K562 (cell line): Measurements from ENCODE around the gene FYB1. TPM values are rescaled to one million over a fixed set of nuclear protein-coding genes. Genes with fewer than 3 reads are reported as not detected.

Experiments
- ATAC-seq: fragments of 200-7000 bp; cut with Tn5 transposase; 3 replicates; pipeline ENCODE4 v1.9.1; 2020; ENCODE audit warnings: moderate library complexity
- BruUV-seq: library from RNA; stranded (reverse); fragments of 400-500 nt; replicated peaks from 2 replicates; lab custom pipeline; 2021; lab: Mats Ljungman, UMichigan
- CTCF ChIA-PET: fragments of 300-600 bp; formaldehyde crosslinking; extraction: SDS; loops from one replicate; lab custom pipeline; 2021; ENCODE audit warnings: low intra/inter-chr PET ratio; lab: Yijun Ruan, JAX
- POLR2A ChIA-PET: fragments of 300-600, 350-650 bp; sonication (Branson Sonifier 250); formaldehyde crosslinking; extraction: SDS; loops from one replicate; lab custom pipeline; 2021; ENCODE audit warnings: antibody characterized with exemption, inconsistent platforms; lab: Yijun Ruan, JAX
- DNase-seq, 4 experiments: peaks; one replicate each; pipeline versions ENCODE4 v3.0.0 to v3.0.0-alpha.2; 2011 to 2018; ENCODE audit warnings: low spot score in 3 of 4, mixed read lengths in 3 of 4; ENCODE audit errors: extremely low read depth in 1 of 4
- FAIRE-seq: peaks from 2 replicates; lab custom pipeline; 2011; peaks lifted over from hg19 to GRCh38; lab: Jason Lieb, UNC
- H2AFZ ChIP-seq: 2 replicates; pipeline ENCODE4 v1.6.0; 2011; ENCODE audit warnings: low read depth, low read length, control low read depth, inconsistent platforms
- H3K27ac ChIP-seq: fragments of 200-600 bp; 3 replicates; pipeline ENCODE4 v1.8.0; 2011; ENCODE audit warnings: low read depth, mild to moderate bottlenecking, control low read depth, inconsistent platforms, low read length, moderate library complexity, mixed read lengths; ENCODE audit errors: extremely low read depth
- H3K27me3 ChIP-seq, 2 experiments: fragments of 300-600 bp in 1 of 2; 2 replicates in 1 of 2; 3 replicates in 1 of 2; pipeline versions ENCODE4 v1.6.0 to v1.8.0; 2011; ENCODE audit warnings: inconsistent platforms in 2 of 2, low read length in 2 of 2, mild to moderate bottlenecking in 1 of 2, mixed read lengths in 1 of 2, moderate library complexity in 1 of 2; ENCODE audit not compliant: control insufficient read depth in 2 of 2, insufficient read depth in 2 of 2
- H3K36me3 ChIP-seq: fragments of 300-600 bp; 3 replicates; pipeline ENCODE4 v1.8.0; 2011; ENCODE audit warnings: mild to moderate bottlenecking, low read length, inconsistent platforms; ENCODE audit not compliant: control insufficient read depth, insufficient read depth
- H3K4me1 ChIP-seq, 2 experiments: fragments of 200-600 bp in 1 of 2; replicated peaks in 1 of 2; 2 replicates in 1 of 2; 3 replicates in 1 of 2; pipeline versions ENCODE4 v1.5.1 to v1.8.0; 2011; ENCODE audit warnings: inconsistent platforms in 2 of 2, low read length in 2 of 2, mild to moderate bottlenecking in 1 of 2, mixed read lengths in 1 of 2, moderate library complexity in 1 of 2; ENCODE audit not compliant: control insufficient read depth in 2 of 2, insufficient read depth in 2 of 2
- H3K4me2 ChIP-seq: 2 replicates; pipeline ENCODE4 v1.6.1; 2011; ENCODE audit warnings: low read length, control low read depth, inconsistent platforms, mixed read lengths; ENCODE audit not compliant: insufficient read depth
- H3K4me3 ChIP-seq: fragments of 200-600 bp; sonication (generic), shearing (Covaris generic); 2 replicates; pipeline ENCODE4 v1.5.1; 2016; ENCODE audit warnings: control low read depth, inconsistent platforms
- H3K79me2 ChIP-seq: fragments of 200-600 bp; 3 replicates; pipeline ENCODE4 v1.8.0; 2011; ENCODE audit warnings: low read length, inconsistent platforms; ENCODE audit not compliant: control insufficient read depth, insufficient read depth
- H3K9ac ChIP-seq, 2 experiments: 2 replicates each; pipeline versions ENCODE4 v1.6.0 to v1.6.1; 2011; ENCODE audit warnings: low read depth in 2 of 2, low read length in 2 of 2, control low read depth in 1 of 2, inconsistent platforms in 1 of 2, mild to moderate bottlenecking in 1 of 2, mixed read lengths in 1 of 2; ENCODE audit not compliant: insufficient read depth in 1 of 2
- H3K9me1 ChIP-seq: one replicate; pipeline ENCODE4 v1.6.0; 2011; ENCODE audit warnings: inconsistent platforms, mild to moderate bottlenecking, low read length, moderate library complexity; ENCODE audit not compliant: control insufficient read depth, insufficient read depth
- H3K9me3 ChIP-seq: replicated peaks from 2 replicates; pipeline ENCODE4 v1.5.1; 2011; ENCODE audit warnings: low read depth, low read length, inconsistent platforms; ENCODE audit not compliant: control insufficient read depth, insufficient read depth
- H4K20me1 ChIP-seq: replicated peaks from 2 replicates; pipeline ENCODE4 v1.6.1; 2011; ENCODE audit warnings: low read length, inconsistent platforms, mixed read lengths; ENCODE audit not compliant: control insufficient read depth, insufficient read depth
- CEBPB ChIP-seq: fragments of 450-650 bp; IDR thresholded peaks from 2 replicates; pipeline ENCODE4 v1.6.1; 2016; ENCODE audit warnings: missing genetic modification characterization, missing compliant biosample characterization
- SIX5 ChIP-seq, 2 experiments: IDR thresholded peaks; 2 replicates each; pipeline ENCODE4 v1.6.1; 2011; ENCODE audit warnings: low read length in 2 of 2, borderline replicate concordance in 1 of 2, low read depth in 1 of 2, mild to moderate bottlenecking in 1 of 2, moderate library complexity in 1 of 2; ENCODE audit not compliant: insufficient read depth in 1 of 2
- ZKSCAN1 ChIP-seq: fragments of 150-350 bp; IDR thresholded peaks from 2 replicates; pipeline ENCODE4 v1.6.1; 2016; ENCODE audit warnings: low read depth, low read length
- WGBS: fragments of 100-300 bp; shearing (Covaris generic); methylation state at CpG from one replicate; pipeline ENCODE4 v1.1.6; 2016; ENCODE audit warnings: low coverage, mixed read lengths; ENCODE audit not compliant: insufficient coverage; ENCODE audit errors: missing lambda C conversion rate; 5-methylcytosine and 5-hydroxymethylcytosine counted together
- in situ Hi-C: fragments of 300-500 bp; cut with MboI; formaldehyde crosslinking; loops from 4 replicates; pipeline ENCODE4 v1.15.0; 2018; ENCODE audit warnings: inconsistent platforms, mixed read lengths
- intact Hi-C: fragments of 100-400 bp; cut with micrococcal nuclease; formaldehyde crosslinking; loops from 2 replicates; pipeline ENCODE4 v1.14.2; 2022
- polyA plus RNA-seq, 8 experiments: library from polyadenylated mRNA; depleted of rRNA in 4 of 8; stranded (reverse) in 5 of 8; unstranded in 3 of 8; fragments of >200 nt; fragmentation: Nextera tagmentation in 2 of 8; fragmentation: Illumina TruSeq in 1 of 8; extraction: Ambion mirVana in 2 of 8; extraction: Trizol in 1 of 8; gene quantifications; 2 replicates each; pipeline versions ENCODE4 v1.2.1 to v1.2.3, GENCODE V29; 2011 to 2014; ENCODE audit warnings: inconsistent platforms in 1 of 8, missing spikeins in 1 of 8
- total RNA-seq, 7 experiments: library from RNA; depleted of rRNA in 6 of 7; stranded (reverse); fragments of >200 nt in 6 of 7; fragmentation: Illumina TruSeq in 2 of 7; extraction: Trizol in 2 of 7; gene quantifications; 2 replicates each; pipeline versions ENCODE4 v1.2.1 to v1.2.3, GENCODE V29; 2011 to 2021; ENCODE audit warnings: low replicate concordance in 1 of 7

FYB1 gene
- total and polyA plus RNA-seq, 9 of the 15 experiments (the other 6 are each of a cell fraction or from before 2014, with no cell fraction given), result 4.7 to 31.5 (median 9.7) TPM

GRCh38 chr5:39228596-39228995, 9.2 kb upstream of the FYB1 start:
- Histone ChIP-seq H3K4me1 (peaks cover 4 to 13% of the 10 kb centered on the region in 2 experiments; a peak in 4 of 5 replicates), H3K36me3 (no peaks in the 10 kb centered on the region), H3K27ac (no peak overlapping the region), H3K9ac (no peak overlapping the region), H2AFZ (0 out of 2 replicates have a peak overlapping the region, but pooled peaks have one; percentile 15), H3K4me2 (no peak overlapping the region), H3K9me3 (no peaks in the 10 kb centered on the region), H3K27me3 (no peaks in the 10 kb centered on the region; a peak in 1 of 5 replicates), H4K20me1 (no peaks in the 10 kb centered on the region), H3K4me3 (no peak overlapping the region), H3K9me1 (no peaks in the 10 kb centered on the region), H3K79me2 (no peaks in the 10 kb centered on the region)
- WGBS, result 28% methylated on average over 3 of the region's 3 CpGs
- intact Hi-C loops (no loop called here), in situ Hi-C loops (no loop called here)
- DNase-seq (no peak), ATAC-seq (no peak), FAIRE-seq (no peak)
- TF ChIP-seq CEBPB, result 0 out of 2 replicates have a peak, but pooled peaks have one; percentile 17
- no peak for TF ChIP-seq SIX5 (IDR thresholded peaks at IDR 0.05; ENCODE audit: borderline replicate concordance in 1 of 2, insufficient read depth in 1 of 2, low read depth in 1 of 2, low read length in 2 of 2)
- CTCF ChIA-PET, result no interaction called here
- no TSS peak for BruUV-seq
- POLR2A ChIA-PET, result no interaction called here

GRCh38 chr5:39226558-39226957, 7.2 kb upstream of the FYB1 start:
- DNase-seq, result no peak
- no peak for ATAC-seq
- no peak overlapping the region for H3K4me3 ChIP-seq
- H3K4me1 ChIP-seq, result peaks cover 4 to 20% of the 10 kb centered on the region in 2 experiments; a peak in 4 of 5 replicates
- in situ Hi-C loops (no loop called here), intact Hi-C loops (no loop called here)
- H3K4me2 ChIP-seq, result no peak overlapping the region
- H3K9me3 ChIP-seq, result no peaks in the 10 kb centered on the region
- H3K9ac ChIP-seq, result no peak overlapping the region
- ChIA-PET POLR2A (interaction anchor here (0.6 kb wide), 1 partner anchor 32 kb away, joined by 4 read pairs; no protein-coding TSS in a partner anchor), CTCF (no interaction called here)
- H3K27me3 ChIP-seq, result no peaks in the 10 kb centered on the region; a peak in 1 of 5 replicates
- H2AFZ ChIP-seq, result no peak overlapping the region
- no peaks in the 10 kb centered on the region for H4K20me1 ChIP-seq
- H3K79me2 ChIP-seq, result no peaks in the 10 kb centered on the region
- H3K36me3 ChIP-seq, result no peaks in the 10 kb centered on the region
- no peaks in the 10 kb centered on the region for H3K9me1 ChIP-seq
- H3K27ac ChIP-seq, result no peak overlapping the region
- BruUV-seq, result no TSS peak
- no peak for TF ChIP-seq ZKSCAN1
- TF ChIP-seq, all 486 proteins: peak for 0
- no peak for FAIRE-seq
- 50% methylated on average over 1 of the region's 1 CpG for WGBS
